ENCODE data around the gene ZMAT3.

Gene ZMAT3

DNA sequence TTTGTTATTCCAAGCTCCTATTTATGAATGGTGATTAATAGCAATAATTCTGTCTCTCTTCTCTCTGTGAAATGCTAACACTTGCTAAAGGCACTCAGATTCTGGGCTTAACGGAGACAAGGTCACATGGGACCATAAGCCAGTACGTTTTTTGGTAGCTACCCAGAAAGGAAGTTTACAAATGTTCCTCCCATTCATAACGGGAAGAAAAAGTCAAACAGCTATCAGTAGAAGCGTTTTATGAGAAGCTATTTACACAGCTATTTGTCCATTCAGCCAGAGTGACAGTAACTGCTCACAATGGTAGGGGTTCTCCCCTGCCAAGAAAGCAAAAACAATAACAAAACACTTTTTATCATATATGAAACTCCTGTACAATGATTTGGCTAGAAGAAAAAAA lies 51.5 kb downstream of the ZMAT3 start:
- peaks cover 0 to 8% (median 0%) of the 10 kb centered on the region in 4 donors for H3K4me1 ChIP-seq
- no peaks in the 10 kb centered on the region for H3K9me3 ChIP-seq
- peak overlapping the region in 1 of 2 donors; percentile 1 for H3K27ac ChIP-seq
- DNase-seq, result no peak
- peaks cover 0 to 7% (median 4%) of the 10 kb centered on the region in 3 donors for H3K36me3 ChIP-seq
- TF ChIP-seq, protein P1, sequence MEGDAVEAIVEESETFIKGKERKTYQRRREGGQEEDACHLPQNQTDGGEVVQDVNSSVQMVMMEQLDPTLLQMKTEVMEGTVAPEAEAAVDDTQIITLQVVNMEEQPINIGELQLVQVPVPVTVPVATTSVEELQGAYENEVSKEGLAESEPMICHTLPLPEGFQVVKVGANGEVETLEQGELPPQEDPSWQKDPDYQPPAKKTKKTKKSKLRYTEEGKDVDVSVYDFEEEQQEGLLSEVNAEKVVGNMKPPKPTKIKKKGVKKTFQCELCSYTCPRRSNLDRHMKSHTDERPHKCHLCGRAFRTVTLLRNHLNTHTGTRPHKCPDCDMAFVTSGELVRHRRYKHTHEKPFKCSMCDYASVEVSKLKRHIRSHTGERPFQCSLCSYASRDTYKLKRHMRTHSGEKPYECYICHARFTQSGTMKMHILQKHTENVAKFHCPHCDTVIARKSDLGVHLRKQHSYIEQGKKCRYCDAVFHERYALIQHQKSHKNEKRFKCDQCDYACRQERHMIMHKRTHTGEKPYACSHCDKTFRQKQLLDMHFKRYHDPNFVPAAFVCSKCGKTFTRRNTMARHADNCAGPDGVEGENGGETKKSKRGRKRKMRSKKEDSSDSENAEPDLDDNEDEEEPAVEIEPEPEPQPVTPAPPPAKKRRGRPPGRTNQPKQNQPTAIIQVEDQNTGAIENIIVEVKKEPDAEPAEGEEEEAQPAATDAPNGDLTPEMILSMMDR (IDR thresholded peaks at IDR 0.05), result no peak
- no peaks in the 10 kb centered on the region for H3K27me3 ChIP-seq
- H3K4me3 ChIP-seq, result no peak overlapping the region
- intact Hi-C loops (cut with DNase I; ENCODE audit: low total_unique reads), result no loop called here

DNA sequence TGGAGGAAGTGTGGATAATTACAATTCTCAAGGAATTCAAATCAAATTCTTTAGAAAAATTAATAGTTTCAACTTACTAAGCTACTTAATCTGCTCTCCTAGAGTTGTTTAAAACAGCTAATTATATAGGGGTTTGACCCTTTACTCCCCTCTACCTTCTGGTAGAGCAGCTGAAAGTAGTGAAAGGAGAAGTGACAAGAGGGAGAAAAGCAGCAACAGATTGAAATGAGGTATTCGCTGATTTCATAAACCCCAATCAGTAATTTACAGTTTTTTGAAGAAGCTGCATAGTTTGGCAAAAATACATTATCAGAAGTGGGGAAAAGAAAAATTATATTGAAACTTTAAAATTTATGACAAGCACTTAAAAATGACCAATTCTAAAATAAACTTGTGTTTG lies 52.8 kb downstream of the ZMAT3 start:
- Histone ChIP-seq H3K9me3 (no peaks in the 10 kb centered on the region), H3K36me3 (no peaks in the 10 kb centered on the region), H3K4me1 (peaks cover 0 to 8% (median 0%) of the 10 kb centered on the region in 4 donors), H3K4me3 (no peak overlapping the region), H3K27me3 (no peaks in the 10 kb centered on the region), H3K27ac (no peak overlapping the region)
- TF ChIP-seq, protein P1 (IDR thresholded peaks at IDR 0.05), result no peak
- intact Hi-C loops (cut with DNase I; ENCODE audit: low total_unique reads), result loop anchor here (5.0 kb wide), 1 partner anchor 298 kb away; no protein-coding TSS in a partner anchor
- DNase-seq, result no peak

DNA sequence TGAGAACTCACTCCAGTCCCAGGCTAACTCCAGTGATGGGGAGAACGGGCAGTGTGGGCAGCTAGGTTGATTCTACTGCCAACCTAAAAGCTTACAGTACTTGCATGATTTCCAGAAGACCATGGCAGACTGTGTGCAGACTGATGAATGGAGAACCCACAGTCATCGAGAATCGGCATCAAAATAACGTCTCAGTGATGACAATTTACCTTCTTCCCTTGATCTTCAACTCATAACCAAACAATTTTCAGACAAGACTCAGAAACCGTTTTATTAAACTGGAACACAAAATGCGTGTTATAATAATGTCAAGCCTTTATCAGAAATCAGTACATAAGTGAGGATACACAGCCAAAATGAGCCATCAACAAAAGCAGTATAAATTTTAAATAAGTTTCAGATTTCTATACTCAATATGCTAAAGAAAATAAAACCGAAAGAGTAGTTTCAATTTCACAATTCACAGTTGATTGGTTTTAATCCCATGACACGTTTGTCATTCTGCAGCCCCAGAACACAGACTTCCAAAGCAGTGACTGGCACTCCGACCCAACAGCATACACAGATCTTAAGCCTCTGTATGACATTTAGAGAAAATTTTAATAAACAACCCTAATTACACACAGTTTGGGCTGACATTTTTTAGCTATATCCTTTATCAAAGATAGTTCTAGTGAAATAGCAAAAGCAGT lies 54.5 kb downstream of the ZMAT3 start:
- TF ChIP-seq, protein P1 (IDR thresholded peaks at IDR 0.05), result no peak
- DNase-seq, result no peak
- peaks cover 0 to 8% (median 0%) of the 10 kb centered on the region in 4 donors for H3K4me1 ChIP-seq
- H3K4me3 ChIP-seq, result no peak overlapping the region
- no peak overlapping the region for H3K27ac ChIP-seq
- no peaks in the 10 kb centered on the region for H3K27me3 ChIP-seq
- no peaks in the 10 kb centered on the region for H3K36me3 ChIP-seq
- H3K9me3 ChIP-seq, result no peaks in the 10 kb centered on the region
- intact Hi-C loops (cut with DNase I; ENCODE audit: low total_unique reads), result loop anchor here (5.0 kb wide), 1 partner anchor 300 kb away; no protein-coding TSS in a partner anchor

DNA sequence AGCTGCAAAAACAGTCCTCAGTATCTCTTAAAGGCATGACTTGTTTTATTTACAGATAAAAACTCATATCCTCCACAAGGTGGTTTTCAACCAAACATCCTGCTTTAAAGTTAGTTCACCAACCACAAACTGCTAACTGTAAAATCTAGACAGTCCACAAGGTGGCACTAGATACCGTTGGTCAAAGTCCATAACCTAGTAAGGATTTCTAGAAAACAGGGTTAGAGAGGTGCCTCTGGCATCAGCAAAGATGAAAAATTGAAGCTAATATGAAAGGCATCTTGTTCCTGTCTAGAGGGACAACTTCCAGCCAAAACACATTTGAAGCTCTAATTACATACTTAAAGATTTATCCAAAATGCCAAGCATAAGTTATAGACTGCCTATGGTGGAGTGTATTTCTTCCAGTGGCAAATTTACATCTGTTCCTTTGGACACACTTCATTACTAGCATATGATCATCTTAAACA lies 56.0 kb downstream of the ZMAT3 start:
- no peaks in the 10 kb centered on the region for H3K36me3 ChIP-seq
- peaks cover 0 to 8% (median 0%) of the 10 kb centered on the region in 4 donors for H3K4me1 ChIP-seq
- intact Hi-C loops (cut with DNase I; ENCODE audit: low total_unique reads), result loop anchor here (5.0 kb wide), 1 partner anchor 302 kb away; no protein-coding TSS in a partner anchor
- peak in 1 of 2 donors; percentile 24 for DNase-seq
- no peaks in the 10 kb centered on the region for H3K9me3 ChIP-seq
- H3K27ac ChIP-seq, result no peak overlapping the region
- no peaks in the 10 kb centered on the region for H3K27me3 ChIP-seq
- TF ChIP-seq, protein P1 (IDR thresholded peaks at IDR 0.05), result peak; percentile 85 to 91
- no peak overlapping the region for H3K4me3 ChIP-seq

DNA sequence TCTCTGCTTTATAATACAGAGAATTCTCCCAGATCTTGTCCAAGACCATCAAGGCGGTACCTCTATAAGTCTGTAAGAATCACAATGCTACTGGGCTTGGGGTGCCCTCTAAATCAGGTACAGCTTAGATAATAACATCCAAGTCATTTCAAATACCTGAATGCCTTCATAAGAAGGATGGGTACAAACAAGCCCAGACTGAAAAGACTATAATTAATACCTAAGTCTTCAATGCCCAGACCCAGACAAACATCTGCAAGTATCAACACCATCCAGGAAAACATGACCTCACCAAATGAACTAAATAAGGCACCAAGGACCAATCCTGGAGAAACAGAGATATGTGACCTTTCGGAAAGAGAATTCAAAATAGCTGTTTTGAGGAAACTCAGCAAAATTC lies 65.9 kb downstream of the ZMAT3 start:
- TF ChIP-seq, protein P1 (IDR thresholded peaks at IDR 0.05), result no peak
- H3K9me3 ChIP-seq, result peaks cover 0 to 3% (median 0%) of the 10 kb centered on the region in 3 donors
- intact Hi-C loops (cut with DNase I; ENCODE audit: low total_unique reads), result no loop called here
- no peaks in the 10 kb centered on the region for H3K4me1 ChIP-seq
- H3K27me3 ChIP-seq, result no peaks in the 10 kb centered on the region
- peaks cover 0 to 5% (median 5%) of the 10 kb centered on the region in 3 donors for H3K36me3 ChIP-seq
- H3K27ac ChIP-seq, result no peak overlapping the region
- no peak for DNase-seq
- no peak overlapping the region for H3K4me3 ChIP-seq
